DMS53 (cell line): Measurements from ENCODE around the gene ALDH1B1.

Source experiments
- DNase-seq: peaks from one replicate; lab custom pipeline; 2025; lab: John Stamatoyannopoulos, UW

ALDH1B1 gene

DNA sequence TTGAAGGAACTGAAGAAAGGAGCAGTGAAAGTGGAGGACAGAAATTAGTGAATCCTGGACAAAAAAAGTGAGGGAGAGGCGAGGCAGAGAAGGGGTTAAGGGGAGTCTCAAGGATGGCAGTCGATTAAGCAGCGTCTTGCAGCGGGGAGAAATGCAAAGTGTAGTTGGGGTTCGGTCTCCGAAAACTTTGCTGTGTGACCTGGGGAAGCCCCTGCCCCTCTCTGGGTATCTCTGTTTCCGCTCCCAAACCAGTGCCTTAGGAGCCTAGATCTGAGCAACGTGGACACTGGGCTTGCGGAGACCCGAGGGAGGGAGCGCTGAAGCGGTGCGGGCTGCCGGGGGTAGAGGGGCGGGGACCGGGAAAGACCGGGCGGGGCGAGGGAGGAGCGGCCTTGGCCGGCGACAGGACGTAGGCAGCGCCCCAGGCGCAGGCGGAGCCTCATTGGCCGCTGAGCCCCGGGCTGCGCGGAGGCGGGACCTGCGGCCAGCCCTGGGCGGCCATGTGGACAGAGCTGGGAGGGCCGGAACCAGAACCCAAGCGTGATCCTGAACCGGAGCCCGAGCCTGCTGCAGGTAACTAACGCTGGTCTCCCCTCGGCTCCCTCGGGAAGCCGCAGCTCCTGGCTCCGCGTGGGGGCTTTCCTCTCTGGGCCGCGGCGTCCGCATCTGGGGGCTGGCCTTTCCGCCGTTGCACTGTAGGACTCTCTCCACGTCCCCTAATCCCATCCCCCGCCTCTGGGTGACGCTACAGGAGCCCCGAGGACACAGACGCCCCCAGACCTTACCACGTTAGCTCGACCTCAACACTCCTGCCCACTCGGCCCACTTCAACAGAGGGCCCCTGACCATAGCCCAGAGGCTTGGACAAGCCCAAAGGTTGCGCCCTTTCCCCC, at the start of gene ALDH1B1:
ALDH1B1 (plus strand) TSS at position 468 of the 893 bp plus-strand sequence. CDS start 3,047 bp downstream, outside the sequence.
- DNase-seq = peak; percentile 90

DNA sequence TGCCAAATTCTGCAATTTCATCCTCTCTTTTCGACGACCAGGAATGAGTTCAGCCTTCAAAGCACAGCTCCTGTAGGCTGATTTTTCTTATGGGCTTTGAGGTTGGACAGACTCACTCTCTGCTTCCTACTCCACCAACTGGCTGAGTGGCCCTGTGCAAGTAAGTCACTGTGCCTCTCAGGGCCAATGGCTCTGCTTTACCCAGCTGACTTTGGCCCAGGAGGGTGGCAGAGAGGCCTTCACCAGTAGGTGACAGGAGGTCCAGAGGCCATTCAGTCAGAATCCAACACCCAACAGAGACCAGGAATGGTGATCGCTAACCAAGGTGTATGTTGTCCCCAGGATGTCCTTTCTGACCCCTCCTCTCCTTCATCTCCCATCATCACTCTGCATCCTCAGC, 49.5 kb upstream of the ALDH1B1 start:
- no peak for DNase-seq

DNA sequence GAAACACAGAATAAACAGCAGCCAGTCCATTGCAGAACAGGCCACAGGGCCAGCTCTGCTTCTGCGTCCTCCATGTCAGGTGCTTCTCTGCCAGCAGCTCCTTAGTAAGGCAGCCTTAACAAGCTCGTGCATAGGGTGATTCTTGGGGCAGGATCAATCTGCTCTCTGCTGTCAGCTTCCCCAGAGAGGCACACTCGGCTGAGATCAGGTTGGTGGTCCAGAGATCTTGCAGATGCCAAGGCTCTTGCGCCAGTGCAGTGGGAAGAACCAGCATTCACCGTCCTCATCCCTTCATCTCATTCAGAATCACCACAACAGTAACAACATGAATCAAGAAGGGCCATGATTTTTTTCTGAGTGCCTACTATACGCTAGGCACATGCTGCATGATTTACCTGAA, 49.0 kb upstream of the ALDH1B1 start:
- DNase-seq = no peak

DNA sequence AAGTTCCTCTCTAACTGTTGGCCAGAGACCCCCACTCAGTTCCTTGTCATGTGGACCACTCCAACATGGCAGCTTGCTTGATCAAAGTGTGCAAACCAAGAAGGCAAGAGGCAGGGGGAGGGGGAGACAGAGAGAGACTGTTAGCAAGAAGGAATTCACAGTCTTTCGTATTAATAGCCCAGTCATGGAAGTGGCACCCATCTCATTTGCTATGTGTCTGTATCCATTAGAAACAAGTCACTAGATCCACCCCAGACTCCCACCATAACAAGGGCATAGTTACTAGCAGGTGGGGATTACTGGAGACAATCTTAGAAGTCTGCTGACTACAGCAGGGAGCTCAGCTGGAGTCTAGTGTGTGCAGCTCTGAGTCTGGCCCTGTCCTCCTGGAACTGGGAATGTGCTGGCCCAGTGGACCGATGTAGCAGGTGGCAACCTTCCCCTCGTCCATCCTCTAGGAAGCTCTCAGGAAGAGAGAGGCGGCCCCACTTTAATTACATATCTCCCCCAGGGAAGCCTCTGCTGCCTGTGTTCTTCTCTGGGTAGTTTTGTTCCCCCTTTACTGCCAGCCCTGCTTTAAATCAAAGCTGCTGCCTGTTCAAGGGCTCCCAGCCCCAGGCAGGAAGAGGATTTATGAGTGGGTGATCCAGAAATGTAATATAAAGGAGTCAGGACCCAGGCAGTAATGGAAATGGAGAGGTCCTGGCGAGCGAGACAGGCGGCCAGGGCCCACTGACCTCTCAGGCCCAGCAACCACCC, 47.8 kb upstream of the ALDH1B1 start:
- no peak for DNase-seq

DNA sequence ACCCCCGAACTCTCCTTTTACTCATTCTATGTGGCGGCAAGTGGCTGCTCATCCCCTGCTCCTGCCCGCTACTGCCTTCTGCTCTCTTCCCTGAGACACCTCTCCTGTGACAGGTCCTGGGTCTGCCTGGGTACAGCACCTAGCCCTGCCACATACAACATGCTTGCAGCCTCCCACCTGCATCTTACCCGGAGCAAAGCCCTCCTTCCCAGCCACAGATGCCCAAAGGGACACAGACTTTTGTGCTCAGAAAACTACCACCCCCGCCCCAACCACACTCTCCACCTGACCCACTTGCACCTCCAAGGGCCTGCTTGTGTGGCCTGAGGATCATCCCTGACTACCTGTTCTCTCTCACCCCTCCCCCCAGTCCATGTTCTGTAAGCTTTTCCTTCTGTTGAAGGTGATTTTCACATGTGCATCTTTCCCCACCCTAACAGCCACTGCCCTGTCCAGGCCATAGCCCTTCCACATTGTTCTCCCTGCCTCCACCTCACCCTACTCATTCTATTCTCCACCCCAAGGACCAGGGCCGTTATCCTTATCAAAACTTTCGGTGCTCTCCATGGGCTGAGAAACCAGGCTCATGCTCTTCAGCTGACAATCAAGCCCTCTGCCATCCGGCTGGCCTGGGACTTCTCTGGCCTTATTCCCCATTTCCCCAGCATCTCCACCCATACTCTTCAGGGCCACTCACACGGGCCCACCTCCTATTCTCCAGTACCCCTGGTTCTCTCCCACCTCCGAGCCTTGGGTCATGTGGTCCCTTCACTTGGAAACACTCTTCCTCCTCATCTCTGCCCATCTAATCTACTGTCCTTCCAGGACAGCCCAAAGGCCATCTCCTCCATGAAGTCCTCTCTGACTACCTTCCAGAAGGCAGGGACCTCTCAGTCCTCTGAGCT, 46.4 kb upstream of the ALDH1B1 start:
- DNase-seq = no peak

DNA sequence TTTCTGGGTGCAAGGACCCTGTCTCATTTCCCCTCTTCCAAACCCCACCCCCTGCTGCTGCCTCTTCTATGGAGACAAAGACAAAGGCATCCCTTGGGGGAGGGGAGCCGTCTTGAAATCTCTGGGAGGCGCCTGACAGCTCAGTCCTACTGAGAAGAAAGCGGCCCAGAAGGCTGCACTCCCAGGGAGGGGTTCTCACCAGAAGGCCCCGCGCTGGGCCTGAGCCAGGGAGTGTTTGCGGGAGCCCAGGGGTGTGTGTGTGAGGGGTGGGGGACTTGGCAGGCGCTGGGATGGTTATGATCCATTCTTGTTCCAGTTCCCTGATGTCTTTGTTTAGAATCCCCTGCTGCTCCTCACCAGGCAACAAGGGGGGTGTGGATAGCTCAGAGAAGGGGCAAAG, 45.7 kb upstream of the ALDH1B1 start:
- no peak for DNase-seq

DNA sequence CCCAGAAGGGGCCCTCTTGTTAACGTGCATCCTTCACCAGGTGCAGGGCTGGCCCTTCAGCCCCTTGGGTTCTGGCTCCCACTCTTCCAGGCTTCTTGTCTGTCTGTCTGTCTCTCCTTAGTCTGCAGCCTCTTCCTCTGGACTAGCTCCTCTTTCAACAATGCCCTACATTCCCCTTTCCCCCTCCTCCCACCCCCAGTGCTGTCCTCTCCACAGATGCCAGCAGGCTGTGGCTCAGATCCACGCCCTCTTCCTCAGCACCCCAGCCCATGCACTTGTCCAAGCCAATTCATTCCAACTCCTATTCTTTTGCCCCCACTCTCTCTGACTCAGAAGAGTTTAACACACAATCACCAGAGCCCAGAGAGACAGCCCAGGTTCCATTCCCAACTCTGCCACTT, 45.2 kb upstream of the ALDH1B1 start:
- DNase-seq = no peak

DNA sequence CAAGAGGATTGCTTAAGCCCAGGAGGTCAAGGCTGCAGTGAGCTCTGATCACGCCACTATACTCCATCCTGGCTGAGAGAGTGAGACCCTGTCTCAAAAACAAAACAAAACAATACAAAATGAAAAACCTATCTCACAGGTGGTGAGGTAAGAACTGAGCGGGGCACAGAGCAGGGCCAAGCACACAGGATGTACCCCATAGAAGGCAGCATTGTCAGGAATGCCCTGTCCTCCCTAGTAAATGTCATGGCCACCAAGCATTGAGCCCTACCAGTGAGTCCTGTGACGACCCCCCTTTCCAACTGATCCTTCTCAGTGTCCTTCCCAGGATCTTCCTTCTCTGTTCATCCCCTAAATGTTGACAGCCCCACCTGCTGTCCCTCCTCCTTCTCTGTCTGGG, 44.6 kb upstream of the ALDH1B1 start:
- no peak for DNase-seq

DNA sequence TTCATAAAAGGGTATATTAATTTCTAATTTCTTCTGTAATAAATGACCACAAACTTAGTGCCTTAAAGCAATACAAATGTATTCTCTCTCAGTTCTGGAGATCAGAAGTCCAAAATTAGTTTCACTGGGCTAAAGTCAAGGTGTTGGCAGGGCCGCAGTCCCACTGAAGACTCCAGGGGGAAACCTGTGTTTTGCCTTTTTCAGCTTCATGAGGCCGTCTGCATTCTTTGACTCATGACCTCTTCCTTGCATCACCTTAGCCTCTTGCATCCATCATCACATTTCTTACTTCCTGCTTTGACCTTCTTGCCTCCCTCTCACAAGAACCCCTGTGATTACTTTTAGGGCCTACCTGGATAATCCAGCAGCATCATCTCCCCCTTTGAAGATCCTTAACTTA, 42.0 kb upstream of the ALDH1B1 start:
- no peak for DNase-seq

DNA sequence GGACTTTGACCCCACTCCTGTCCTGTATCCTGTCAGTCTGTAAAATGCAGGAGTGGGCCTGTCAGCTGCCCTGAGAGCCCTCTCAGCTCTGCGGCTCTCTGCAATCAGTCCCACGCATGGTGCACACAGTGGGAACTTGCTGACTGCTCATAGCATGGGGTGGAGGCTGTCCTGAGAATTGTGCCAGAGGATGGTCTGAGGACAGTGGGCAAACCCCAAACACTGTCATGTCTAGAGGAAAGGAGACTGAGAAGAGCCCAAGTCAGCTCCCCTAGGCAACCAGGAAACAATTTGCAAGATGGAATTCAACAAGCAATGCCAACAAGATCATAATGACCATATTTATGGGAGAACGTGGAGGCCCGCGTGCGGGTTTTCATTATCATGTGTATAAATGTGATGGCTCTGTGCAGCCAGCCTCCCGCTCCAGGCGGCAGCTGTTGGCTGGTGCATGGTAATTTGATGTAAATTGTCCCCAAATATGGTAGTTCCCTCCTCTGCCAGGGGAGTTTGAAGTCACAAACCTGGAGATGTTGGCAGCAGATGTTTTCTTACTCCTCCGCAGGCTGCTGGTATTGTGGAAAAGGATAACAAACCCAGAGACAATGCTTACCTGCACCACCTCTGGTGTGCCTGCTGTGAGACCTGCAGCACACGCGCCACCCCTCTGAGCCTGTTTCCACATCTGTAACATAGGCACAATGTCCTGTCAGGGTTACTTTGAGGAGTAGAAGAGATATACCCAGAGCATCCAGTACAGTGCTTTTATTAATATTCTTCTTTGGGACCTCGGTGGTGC, 39.8 kb upstream of the ALDH1B1 start:
- DNase-seq = no peak

DNA sequence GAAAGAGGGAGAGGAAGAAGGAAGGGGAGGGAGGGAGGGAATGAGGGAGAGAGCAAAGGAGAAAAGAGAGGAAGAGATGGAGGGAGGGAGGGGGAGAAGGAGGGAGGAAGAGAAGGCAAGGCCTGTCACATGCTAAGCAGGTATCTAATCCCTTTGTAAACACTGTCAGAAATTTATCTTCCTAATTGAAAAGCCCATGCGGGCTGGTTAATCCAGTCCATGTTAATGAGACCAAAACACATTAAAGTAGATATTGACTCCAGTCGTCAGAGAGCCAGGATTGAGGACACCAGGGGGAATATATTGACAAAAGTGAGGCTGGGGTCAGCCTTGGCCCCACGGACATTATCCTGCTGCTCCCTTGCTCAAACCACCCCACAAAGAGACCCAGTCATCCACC, 37.4 kb upstream of the ALDH1B1 start:
- DNase-seq = no peak

DNA sequence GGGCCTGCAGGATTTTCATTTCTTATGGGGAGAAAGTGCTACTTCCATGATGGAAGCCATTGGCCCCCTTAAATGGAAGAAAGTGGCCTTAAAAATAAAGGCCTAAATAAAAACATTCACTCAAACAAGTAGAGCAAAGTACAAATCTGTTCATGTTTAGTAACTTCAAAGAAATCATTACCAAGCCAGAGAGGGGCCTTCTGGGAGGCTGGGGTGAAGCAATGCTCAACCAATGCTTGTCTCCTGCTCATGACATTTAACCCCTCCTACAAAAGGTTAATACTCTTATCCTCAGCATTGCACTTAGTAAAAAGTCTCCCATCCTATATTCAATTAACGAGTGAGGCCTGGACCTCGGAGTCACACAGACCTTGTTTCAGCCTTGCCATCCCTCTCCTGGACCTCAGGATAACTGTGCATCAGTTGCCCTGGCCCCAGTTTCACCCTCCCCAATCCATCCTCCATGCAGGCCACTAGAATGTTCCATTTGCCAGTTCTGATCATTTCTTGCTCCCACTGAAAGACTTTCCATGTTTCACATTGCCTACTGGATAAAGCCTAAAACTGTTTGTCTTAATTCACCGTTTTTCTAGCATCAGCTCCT, 36.9 kb upstream of the ALDH1B1 start:
- no peak for DNase-seq

DNA sequence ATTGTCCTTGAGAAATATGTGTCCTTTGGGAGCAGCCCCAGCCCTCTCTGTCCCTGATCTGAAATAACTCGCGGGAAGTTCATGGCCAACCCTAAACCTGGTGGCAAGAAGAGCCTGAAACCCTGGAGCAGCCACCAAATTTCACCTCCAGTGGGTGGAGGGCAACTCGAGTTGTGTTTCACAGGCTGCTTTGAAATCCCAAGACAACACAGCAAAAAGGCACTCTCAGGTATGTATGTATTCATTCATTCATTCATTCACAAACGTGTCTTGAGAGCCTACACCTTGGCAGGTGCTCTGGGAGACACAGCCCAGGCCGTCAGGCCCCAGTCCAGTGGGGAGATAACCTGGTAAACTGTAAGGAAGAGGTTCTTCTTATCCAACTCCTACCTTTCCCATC, 35.7 kb upstream of the ALDH1B1 start:
- DNase-seq = no peak

DNA sequence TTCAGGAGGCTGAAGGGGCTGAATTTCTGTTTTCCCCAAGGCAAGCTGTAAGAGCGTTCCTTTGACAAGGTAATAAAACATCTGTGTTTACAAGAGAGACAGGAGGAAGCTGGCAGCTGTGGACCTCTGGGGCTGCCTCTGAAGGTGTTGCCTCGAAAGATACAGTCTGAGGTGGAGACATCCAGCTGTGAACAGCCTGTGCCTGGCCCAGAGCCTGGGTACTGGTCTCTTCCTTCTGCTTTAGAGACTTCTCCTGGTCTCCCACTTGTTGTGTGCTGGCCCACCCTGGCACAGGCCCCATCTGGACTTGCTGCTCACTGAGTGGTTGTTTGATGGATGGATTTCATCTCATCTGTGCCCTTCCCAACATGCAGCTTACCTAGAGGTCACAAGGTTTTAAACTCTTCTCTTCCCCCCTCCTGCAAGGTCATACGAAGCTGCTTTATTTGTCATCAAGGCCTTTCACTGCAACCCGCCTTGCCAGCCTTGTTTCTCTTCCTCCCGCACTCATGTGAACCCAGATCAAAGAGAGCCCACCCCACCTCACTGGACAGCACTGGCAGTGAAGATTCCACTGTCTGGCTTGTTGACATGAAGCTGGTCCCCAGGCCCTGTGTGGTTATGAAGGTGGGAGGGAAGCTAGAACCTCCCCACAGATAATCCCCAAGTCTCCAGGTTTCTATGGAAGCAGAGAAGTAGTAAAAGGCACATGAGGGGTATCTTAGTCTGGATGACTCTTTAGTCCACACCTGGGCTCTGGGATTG, 35.0 kb upstream of the ALDH1B1 start:
- peak; percentile 8 for DNase-seq

DNA sequence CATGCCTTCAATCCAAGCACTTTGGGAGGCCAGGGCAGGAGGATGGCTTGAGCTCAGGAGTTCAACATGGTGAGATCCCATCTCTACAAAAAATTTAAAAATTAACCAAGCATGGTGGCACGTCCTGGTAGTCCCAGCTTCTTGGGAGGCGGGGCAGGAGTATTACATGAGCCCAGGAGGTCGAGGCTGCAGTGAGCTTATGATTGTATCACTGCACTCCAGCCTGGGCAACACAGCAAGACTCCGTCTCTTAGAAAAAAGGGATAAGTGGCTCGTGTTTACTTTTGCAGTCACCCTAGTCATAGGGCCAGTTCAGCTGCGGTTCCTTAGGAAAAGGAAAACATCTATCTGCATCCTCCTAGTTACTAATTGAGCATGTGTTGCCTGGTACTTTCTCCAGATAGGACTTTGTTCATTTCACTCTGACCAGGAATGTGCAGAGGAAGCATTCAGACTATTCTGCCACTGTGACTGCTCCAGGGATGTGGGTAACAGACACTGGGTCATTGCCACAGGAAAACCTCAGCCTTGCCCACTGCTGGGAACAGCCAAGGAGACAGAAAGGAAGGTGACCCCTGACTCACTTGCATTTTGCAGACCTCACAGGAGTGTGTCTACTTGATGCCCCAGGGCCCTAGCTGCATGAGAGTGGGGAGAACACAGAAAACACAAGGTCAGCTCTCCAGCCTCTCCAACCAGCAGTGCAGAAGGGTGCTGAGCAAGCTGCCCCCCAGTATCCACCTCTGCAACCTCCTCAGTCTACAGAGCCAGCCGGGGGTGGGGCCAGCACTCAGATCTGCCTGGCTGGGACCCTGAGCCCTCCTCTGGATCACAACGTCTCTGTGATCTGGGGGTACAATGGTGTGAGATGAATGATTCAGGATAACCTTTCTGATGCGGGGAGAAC, 33.9 kb upstream of the ALDH1B1 start:
- DNase-seq = no peak

DNA sequence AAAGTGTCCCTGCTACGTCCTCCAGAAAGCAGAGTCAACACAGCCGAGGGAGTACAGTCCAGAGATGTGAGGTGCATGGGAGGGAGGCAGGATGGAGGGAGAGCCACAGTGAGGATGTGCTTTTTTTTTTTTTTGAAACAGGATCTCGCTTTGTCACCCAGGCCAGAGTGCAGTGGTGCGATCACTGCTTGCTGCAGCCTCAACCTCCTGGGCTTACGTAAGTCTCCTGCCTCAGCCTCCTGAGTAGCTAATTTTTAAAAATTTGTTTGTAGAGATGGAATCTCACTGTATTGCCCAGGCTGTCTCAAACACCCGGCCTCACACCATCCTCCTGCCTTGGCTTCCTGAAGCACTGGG, 33.2 kb upstream of the ALDH1B1 start:
- DNase-seq = no peak

DNA sequence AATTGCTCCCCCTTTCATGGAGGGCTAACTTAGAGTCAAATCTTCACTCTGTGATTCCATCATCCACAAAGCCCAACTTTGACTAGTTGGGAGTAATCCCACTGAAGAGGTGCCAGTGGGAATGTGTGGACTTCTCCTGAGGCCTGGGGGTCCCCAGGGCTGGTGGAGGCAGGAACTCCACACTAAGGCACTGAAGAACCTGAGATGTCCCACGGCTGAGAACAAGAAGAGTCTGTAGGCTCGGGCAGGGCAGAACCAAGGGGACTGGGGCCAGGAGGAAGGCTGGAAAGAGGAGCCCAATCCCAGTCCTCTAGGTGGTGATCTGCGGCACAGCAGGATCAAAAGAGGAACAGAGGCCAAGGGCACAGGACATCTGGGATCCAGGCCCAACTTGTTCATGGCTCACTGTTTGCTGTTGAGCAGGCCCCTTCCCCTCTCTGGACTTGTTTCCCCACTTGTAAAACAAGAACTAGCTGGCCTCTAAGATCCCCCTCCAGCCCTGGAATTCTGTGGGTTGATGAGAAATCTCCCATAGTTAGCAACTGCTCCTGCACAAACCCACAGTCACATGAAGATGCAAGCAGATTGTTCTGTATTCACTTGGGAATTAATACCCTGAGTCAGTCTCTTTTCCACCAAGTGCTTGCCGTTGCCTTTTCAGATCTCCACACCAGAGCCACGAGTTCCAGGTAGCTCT, 32.7 kb upstream of the ALDH1B1 start:
- no peak for DNase-seq

DNA sequence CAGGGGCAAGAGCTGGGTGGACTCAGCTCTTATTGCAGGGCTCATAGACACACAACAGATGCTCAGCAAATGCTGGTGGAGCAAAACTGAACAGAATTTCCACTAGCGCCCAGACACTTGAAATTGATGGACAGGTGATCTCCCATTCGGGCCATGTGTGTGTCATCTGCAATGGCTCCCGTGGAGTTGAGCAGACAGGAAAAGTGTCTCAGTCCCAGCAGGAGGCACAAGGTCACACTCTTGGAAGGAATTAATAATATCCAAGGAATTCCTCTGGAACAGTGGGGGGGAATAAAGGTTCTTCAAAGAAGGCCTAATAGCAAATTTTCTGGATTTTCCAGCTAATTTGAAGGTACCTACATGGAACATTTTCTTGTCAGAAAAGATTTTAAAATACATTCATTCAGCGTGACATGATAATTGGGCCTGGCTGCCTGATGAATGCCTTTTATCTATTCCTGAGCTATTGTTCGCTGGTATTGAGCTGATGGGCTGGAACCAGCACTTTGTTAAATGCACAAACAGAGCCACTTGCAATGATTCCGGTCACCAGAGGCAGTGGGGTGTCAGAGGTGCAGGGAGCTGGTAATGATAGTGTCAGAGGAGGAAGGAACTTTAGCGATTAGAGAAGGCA, 31.5 kb upstream of the ALDH1B1 start:
- DNase-seq = peak; percentile 25
